Measurements from ENCODE around the gene SPSB3. TPM values are rescaled to one million over a fixed set of nuclear protein-coding genes. Genes with fewer than 3 reads are reported as not detected.

SPSB3 gene
- total RNA-seq, 4 donors from 2014 or later, result 14.7 to 102 (median 64.5) TPM

DNA sequence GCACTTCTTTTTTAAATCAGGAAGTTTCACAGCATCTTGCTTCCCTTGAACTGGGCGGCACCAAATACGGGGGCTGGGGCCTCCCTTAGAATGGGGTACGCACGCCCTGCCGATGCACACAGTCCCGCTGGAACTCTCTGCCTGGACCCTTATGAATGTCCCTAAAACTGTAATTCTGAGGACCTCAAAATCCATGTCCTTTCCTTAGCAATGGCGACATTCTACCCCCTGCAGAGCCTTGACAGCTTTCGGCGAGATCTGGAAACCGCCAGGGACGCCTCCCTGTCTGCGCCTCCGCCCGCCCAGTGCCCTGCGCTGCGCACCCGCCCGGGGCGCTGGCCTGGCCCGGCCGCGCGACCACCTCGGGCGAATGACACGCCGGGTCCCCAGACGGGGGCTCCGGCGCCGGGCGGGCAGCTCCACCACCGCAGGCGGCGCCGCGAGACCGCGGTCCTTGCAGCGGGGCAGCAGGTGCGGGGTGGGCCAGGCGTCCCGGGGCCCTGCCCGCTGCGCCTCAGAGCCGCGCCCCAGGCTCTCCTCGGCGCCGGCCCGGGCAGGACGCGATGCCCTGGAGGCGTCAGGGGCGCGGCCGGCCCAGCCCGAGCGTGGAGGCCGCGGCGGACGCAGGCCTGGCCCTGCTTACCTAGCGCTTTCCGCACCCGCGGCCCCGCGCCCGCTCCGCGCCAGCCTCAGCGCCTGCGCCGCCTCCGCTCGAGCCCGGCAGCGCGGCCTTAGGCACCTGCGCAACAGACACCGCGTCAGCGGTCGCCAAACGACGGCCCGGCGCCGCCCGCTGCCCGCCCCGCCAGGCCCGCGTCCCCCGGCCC, 43.7 kb upstream of the SPSB3 start:
- TF ChIP-seq, protein P1, sequence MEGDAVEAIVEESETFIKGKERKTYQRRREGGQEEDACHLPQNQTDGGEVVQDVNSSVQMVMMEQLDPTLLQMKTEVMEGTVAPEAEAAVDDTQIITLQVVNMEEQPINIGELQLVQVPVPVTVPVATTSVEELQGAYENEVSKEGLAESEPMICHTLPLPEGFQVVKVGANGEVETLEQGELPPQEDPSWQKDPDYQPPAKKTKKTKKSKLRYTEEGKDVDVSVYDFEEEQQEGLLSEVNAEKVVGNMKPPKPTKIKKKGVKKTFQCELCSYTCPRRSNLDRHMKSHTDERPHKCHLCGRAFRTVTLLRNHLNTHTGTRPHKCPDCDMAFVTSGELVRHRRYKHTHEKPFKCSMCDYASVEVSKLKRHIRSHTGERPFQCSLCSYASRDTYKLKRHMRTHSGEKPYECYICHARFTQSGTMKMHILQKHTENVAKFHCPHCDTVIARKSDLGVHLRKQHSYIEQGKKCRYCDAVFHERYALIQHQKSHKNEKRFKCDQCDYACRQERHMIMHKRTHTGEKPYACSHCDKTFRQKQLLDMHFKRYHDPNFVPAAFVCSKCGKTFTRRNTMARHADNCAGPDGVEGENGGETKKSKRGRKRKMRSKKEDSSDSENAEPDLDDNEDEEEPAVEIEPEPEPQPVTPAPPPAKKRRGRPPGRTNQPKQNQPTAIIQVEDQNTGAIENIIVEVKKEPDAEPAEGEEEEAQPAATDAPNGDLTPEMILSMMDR (IDR thresholded peaks at IDR 0.05; ENCODE audit: low read depth), result no peak

GRCh38 chr16:1825381-1825863, 43.1 kb upstream of the SPSB3 start:
- TF ChIP-seq, protein P1 (IDR thresholded peaks at IDR 0.05; ENCODE audit: low read depth), result no peak

DNA sequence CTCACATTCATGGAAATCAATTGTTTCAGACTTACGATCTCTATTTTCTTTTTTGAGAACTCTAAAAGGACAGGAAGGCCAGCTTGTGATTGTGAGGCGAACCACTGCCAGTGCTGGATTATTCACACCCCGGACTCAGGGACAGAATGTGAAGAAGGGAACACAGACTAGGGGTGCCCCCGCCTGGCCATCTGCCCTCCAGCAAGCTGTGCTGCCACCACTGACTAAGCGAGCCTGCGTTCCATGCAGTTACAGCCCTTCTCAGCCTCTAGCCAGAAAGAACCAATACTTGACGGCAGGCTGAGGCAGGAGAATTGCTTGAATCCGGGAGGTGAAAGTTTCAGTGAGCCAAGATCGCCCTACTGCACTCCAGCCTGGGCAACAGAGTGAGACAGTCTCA, 41.5 kb upstream of the SPSB3 start:
- TF ChIP-seq, protein P1 (IDR thresholded peaks at IDR 0.05; ENCODE audit: low read depth), result no peak

GRCh38 chr16:1822801-1823200, 40.4 kb upstream of the SPSB3 start:
- TF ChIP-seq, protein P1 (IDR thresholded peaks at IDR 0.05; ENCODE audit: low read depth), result no peak

GRCh38 chr16:1821861-1822611, 39.7 kb upstream of the SPSB3 start:
- TF ChIP-seq, protein P1 (IDR thresholded peaks at IDR 0.05; ENCODE audit: low read depth), result no peak

GRCh38 chr16:1820946-1821290, 38.5 kb upstream of the SPSB3 start:
- TF ChIP-seq, protein P1 (IDR thresholded peaks at IDR 0.05; ENCODE audit: low read depth), result no peak
